HepG2 (cell line): ENCODE results near the gene CDC6. TPM values are rescaled to one million over a fixed set of nuclear protein-coding genes. Genes with fewer than 3 reads are reported as not detected.

ENCODE experiments used
- FOXO1 ChIP-seq: sonication (generic); formaldehyde crosslinking; IDR thresholded peaks from 2 replicates; pipeline ENCODE4 v1.4.0; 2020; ENCODE audit warnings: missing genetic modification reagents
- HMG20A ChIP-seq: IDR thresholded peaks from 2 replicates; pipeline ENCODE4 v1.6.1; 2016; ENCODE audit warnings: borderline replicate concordance
- HNRNPL ChIP-seq: fragments of 200-400 bp; formaldehyde crosslinking; IDR thresholded peaks from 2 replicates; pipeline ENCODE4 v1.6.1; 2017; ENCODE audit warnings: mild to moderate bottlenecking, low read depth, low read length
- IRX3 ChIP-seq: sonication (generic); formaldehyde crosslinking; IDR thresholded peaks from 2 replicates; pipeline ENCODE4 v1.8.1; 2023; ENCODE audit warnings: mild to moderate bottlenecking, low read depth, missing genetic modification reagents, borderline replicate concordance
- KLF13 ChIP-seq: sonication (generic); formaldehyde crosslinking; IDR thresholded peaks from 2 replicates; pipeline ENCODE4 v1.4.0; 2020; ENCODE audit warnings: mild to moderate bottlenecking, missing genetic modification reagents
- NFIB ChIP-seq: sonication (generic); formaldehyde crosslinking; IDR thresholded peaks from 2 replicates; pipeline ENCODE4 v1.9.0; 2021; ENCODE audit warnings: missing genetic modification reagents, mild to moderate bottlenecking, borderline replicate concordance
- NR1H2 ChIP-seq: sonication (generic); formaldehyde crosslinking; IDR thresholded peaks from 2 replicates; pipeline ENCODE4 v1.8.1; 2022; ENCODE audit warnings: low read depth, missing genetic modification reagents, borderline replicate concordance
- PHF21A ChIP-seq: sonication (generic); formaldehyde crosslinking; IDR thresholded peaks from 2 replicates; pipeline ENCODE4 v1.5.0; 2020; ENCODE audit warnings: mild to moderate bottlenecking, missing genetic modification reagents
- PLRG1 ChIP-seq: fragments of 450-650 bp; conservative IDR thresholded peaks from 2 replicates; pipeline ENCODE4 v1.6.1; 2016
- RBM22 ChIP-seq: fragments of 200-400 bp; formaldehyde crosslinking; optimal IDR thresholded peaks from 2 replicates; pipeline ENCODE3; 2017; ENCODE audit warnings: mild to moderate bottlenecking, low read length, moderate library complexity
- SIN3B ChIP-seq: fragments of 150-350 bp; IDR thresholded peaks from 2 replicates; pipeline ENCODE4 v1.6.1; 2014; ENCODE audit warnings: low read length
- SIX4 ChIP-seq: sonication (generic); formaldehyde crosslinking; IDR thresholded peaks from 2 replicates; pipeline ENCODE4 v1.4.0; 2020; ENCODE audit warnings: missing genetic modification reagents
- XRCC5 ChIP-seq: fragments of 200-400 bp; formaldehyde crosslinking; optimal IDR thresholded peaks from 2 replicates; pipeline ENCODE3; 2017; ENCODE audit warnings: mild to moderate bottlenecking, low read length
- ZNF468 ChIP-seq: sonication (generic); formaldehyde crosslinking; IDR thresholded peaks from 2 replicates; pipeline ENCODE4 v1.8.0; 2022; ENCODE audit warnings: mild to moderate bottlenecking, moderate library complexity, missing genetic modification reagents
- ZNF597 ChIP-seq: sonication (generic); formaldehyde crosslinking; IDR thresholded peaks from 2 replicates; pipeline ENCODE4 v1.5.0; 2020; ENCODE audit warnings: missing genetic modification reagents
- ZNF678 ChIP-seq: sonication (generic); formaldehyde crosslinking; IDR thresholded peaks from 2 replicates; pipeline ENCODE4 v1.4.0; 2020; ENCODE audit warnings: mild to moderate bottlenecking, missing genetic modification reagents
- ZNF790 ChIP-seq: sonication (generic); formaldehyde crosslinking; IDR thresholded peaks from 2 replicates; pipeline ENCODE4 v1.8.0; 2022; ENCODE audit warnings: missing genetic modification reagents, mild to moderate bottlenecking, borderline replicate concordance
- ZSCAN31 ChIP-seq: sonication (generic); formaldehyde crosslinking; IDR thresholded peaks from 2 replicates; pipeline ENCODE4 v1.5.0; 2020; ENCODE audit warnings: low read depth, mild to moderate bottlenecking, missing genetic modification reagents
- polyA plus RNA-seq, 8 experiments: library from polyadenylated mRNA; depleted of rRNA in 3 of 8; stranded (reverse) in 7 of 8; unstranded in 1 of 8; fragments of >200 nt; fragmentation: Illumina TruSeq in 4 of 8; extraction: Trizol in 4 of 8; gene quantifications; 2 replicates each; pipeline versions ENCODE4 v1.2.1 to v1.2.3, GENCODE V29; 2011 to 2016; ENCODE audit warnings: low read depth in 4 of 8, missing spikeins in 1 of 8, mixed read lengths in 1 of 8; ENCODE audit not compliant: insufficient read depth in 1 of 8
- total RNA-seq, 5 experiments: library from RNA; depleted of rRNA; stranded (reverse); fragments of >200 nt; fragmentation: Illumina TruSeq; extraction: Trizol; gene quantifications; 2 replicates each; pipeline ENCODE4 v1.2.3, GENCODE V29; 2016; ENCODE audit warnings: low read depth in 1 of 5
- TF ChIP-seq, protein P1 (sequence below): sonication (generic); formaldehyde crosslinking; IDR thresholded peaks from 2 replicates; pipeline ENCODE4 v1.9.0; 2021; ENCODE audit warnings: mild to moderate bottlenecking, missing genetic modification reagents

Gene CDC6
- total and polyA plus RNA-seq, 2 of the 13 experiments (the other 11 are each of a cell fraction or from before 2014, with no cell fraction given) = 17.4 to 114 TPM

DNA sequence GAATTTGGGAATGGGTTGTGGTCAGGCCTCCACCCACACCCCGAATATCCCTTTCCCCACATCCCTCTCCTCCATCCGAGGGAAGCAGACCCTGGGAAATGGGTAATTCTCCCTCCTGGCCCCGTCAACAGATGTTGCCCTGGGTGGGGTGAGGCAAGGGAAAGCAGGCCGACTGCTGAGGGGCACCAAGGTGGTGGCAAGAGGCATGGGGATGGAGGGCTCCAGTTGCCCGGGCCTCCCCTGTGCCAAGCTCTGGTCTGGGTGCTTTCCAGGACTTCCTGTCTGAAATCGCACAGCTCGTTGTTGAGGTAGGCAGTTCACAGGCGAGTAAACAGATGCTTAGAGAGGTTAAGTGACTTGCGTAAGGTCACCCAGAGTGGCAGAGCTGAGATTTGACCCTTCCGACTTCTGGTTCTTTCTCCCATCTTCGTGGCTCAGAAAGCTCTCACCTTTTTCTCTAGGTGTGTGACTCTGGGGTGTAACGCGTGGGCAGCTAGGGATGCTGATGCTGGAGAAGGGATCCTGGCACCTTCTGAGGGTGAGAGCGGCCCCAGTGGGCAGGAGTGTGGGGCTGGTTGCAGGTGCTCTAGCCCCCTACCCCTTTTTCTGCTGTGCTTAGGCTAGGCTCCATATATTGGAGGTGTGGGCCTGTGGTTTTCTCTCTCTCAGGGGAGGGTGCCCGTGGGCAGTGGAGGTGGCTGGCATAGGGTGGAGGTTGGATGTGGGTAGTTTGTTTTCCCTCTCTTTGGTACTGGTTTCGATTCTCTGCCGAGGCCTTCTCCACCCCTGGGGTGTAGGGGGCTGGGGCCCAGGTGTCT lies 38.5 kb downstream of the CDC6 start (continued):
- TF ChIP-seq, protein P1, sequence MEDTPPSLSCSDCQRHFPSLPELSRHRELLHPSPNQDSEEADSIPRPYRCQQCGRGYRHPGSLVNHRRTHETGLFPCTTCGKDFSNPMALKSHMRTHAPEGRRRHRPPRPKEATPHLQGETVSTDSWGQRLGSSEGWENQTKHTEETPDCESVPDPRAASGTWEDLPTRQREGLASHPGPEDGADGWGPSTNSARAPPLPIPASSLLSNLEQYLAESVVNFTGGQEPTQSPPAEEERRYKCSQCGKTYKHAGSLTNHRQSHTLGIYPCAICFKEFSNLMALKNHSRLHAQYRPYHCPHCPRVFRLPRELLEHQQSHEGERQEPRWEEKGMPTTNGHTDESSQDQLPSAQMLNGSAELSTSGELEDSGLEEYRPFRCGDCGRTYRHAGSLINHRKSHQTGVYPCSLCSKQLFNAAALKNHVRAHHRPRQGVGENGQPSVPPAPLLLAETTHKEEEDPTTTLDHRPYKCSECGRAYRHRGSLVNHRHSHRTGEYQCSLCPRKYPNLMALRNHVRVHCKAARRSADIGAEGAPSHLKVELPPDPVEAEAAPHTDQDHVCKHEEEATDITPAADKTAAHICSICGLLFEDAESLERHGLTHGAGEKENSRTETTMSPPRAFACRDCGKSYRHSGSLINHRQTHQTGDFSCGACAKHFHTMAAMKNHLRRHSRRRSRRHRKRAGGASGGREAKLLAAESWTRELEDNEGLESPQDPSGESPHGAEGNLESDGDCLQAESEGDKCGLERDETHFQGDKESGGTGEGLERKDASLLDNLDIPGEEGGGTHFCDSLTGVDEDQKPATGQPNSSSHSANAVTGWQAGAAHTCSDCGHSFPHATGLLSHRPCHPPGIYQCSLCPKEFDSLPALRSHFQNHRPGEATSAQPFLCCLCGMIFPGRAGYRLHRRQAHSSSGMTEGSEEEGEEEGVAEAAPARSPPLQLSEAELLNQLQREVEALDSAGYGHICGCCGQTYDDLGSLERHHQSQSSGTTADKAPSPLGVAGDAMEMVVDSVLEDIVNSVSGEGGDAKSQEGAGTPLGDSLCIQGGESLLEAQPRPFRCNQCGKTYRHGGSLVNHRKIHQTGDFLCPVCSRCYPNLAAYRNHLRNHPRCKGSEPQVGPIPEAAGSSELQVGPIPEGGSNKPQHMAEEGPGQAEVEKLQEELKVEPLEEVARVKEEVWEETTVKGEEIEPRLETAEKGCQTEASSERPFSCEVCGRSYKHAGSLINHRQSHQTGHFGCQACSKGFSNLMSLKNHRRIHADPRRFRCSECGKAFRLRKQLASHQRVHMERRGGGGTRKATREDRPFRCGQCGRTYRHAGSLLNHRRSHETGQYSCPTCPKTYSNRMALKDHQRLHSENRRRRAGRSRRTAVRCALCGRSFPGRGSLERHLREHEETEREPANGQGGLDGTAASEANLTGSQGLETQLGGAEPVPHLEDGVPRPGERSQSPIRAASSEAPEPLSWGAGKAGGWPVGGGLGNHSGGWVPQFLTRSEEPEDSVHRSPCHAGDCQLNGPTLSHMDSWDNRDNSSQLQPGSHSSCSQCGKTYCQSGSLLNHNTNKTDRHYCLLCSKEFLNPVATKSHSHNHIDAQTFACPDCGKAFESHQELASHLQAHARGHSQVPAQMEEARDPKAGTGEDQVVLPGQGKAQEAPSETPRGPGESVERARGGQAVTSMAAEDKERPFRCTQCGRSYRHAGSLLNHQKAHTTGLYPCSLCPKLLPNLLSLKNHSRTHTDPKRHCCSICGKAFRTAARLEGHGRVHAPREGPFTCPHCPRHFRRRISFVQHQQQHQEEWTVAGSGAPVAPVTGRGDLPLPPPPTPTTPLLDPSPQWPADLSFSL (CRISPR knock-in tag) = no peak
- TF ChIP-seq IRX3 (CRISPR knock-in tag) (no peak), PHF21A (CRISPR knock-in tag) (0 out of 2 replicates have a peak, but pooled peaks have one; percentile 20), HMG20A (CRISPR knock-in tag) (peak; percentile 99), HNRNPL (no peak), RBM22 (no peak), ZNF468 (CRISPR knock-in tag) (no peak), ZSCAN31 (CRISPR knock-in tag) (no peak), SIX4 (CRISPR knock-in tag) (no peak), SIN3B (no peak), FOXO1 (no peak; the same call in 1 of the 2 replicates), NR1H2 (CRISPR knock-in tag) (no peak), XRCC5 (no peak), ZNF790 (no peak), NFIB (no peak), PLRG1 (no peak), ZNF678 (CRISPR knock-in tag) (no peak), ZNF597 (CRISPR knock-in tag) (no peak), KLF13 (CRISPR knock-in tag) (no peak)
